Gastrocnemius medialis (tissue), 4 donors: ENCODE results near the gene SERPINA9.

Source experiments
- CTCF ChIP-seq, 5 experiments: fragments of 450-650 bp in 3 of 5; fragments of 200-600 bp in 2 of 5; sonication (generic) in 2 of 5; IDR thresholded peaks in 4 of 5; conservative IDR thresholded peaks in 1 of 5; 1 replicate in 4 of 5; 2 replicates in 1 of 5; pipeline ENCODE4 v1.5.1; 2016 to 2019; ENCODE audit warnings: antibody characterized with exemption in 5 of 5, mild to moderate bottlenecking in 3 of 5, moderate library complexity in 3 of 5
- POLR2A ChIP-seq, 2 donors: fragments of 450-650 bp; IDR thresholded peaks; one replicate each; pipeline ENCODE4 v1.6.1; 2017; ENCODE audit warnings: antibody characterized with exemption in 2 of 2, mild to moderate bottlenecking in 2 of 2, moderate library complexity in 2 of 2

DNA sequence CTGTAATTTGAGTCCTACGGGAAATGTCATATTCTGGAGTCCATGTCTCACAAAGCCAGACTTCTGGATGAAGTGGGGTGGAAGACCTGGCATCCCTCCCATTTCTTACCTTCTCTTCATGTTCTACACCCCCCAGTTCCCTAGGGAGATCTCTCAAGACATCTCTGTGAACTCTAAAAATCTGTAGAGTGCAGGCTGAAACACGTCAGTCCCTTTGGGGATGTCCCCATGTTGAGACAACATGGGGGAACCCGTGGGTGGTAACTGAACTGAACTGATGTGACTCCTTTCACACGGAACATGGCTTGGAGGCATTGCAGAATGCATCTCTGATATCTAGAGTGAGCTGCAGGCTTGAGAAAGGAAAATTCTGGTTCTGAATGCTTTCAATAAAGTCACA, 18.1 kb upstream of the SERPINA9 start:
- TF ChIP-seq CTCF (IDR thresholded peaks at IDR 0.05 in 4 of 5, conservative IDR thresholded peaks at IDR 0.05 in 1 of 5) = no peak
- no peak for TF ChIP-seq POLR2A (IDR thresholded peaks at IDR 0.05)
